GM15510 (cell line): Measurements from ENCODE around the gene APOF.

Source experiments
- POLR2A ChIP-seq: IDR thresholded peaks from 3 replicates; pipeline ENCODE4 v1.6.1; 2011; ENCODE audit warnings: borderline replicate concordance; ENCODE audit not compliant: insufficient read length; ENCODE audit errors: extremely low read depth

Gene APOF, protein sequence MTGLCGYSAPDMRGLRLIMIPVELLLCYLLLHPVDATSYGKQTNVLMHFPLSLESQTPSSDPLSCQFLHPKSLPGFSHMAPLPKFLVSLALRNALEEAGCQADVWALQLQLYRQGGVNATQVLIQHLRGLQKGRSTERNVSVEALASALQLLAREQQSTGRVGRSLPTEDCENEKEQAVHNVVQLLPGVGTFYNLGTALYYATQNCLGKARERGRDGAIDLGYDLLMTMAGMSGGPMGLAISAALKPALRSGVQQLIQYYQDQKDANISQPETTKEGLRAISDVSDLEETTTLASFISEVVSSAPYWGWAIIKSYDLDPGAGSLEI

GRCh38 chr12:56362130-56363059, at the start of gene APOF:
APOF (minus strand) TSS chr12:56362857; CDS start chr12:56362745, 112 bp downstream.
- no peak for TF ChIP-seq POLR2A

DNA sequence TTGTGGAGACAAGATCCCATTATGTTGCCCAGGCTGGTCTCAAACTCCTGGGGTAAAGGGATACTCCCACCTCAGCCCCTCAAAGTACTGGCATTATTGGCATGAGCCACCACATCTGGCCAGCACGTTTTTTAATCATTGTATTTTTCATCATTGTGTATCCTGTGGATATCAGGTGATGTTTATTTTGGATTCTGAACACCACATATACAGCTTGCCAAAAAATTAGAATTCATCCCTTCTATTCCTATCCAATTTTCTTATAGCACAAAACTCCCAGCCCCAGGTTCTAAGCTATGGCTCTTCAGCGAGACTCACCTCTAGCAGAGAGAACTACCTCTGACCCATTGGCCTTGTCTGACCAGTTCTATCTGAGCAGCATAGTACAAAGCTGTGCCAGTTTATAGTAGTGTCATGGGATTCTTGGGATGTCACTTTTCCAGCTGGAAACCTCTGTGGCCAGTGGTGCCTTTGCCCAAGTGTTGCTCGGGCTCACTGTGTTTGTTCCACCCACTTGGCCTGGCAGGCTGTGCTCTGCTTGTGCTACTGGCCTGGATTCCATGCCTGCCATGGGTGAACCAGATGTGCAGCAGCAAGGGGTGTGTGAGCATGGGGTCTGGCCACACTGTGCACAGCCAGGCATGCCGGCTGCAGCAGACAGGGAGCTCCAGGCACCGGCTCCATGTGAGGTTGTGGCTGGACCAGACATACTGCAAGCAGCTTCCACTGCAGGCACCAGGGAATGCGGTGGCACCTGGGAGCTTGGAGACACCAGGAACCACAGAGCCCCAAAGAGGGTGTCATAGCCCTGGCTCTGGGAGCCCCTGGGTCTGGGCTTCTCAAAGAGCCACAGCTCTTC, 49.4 kb upstream of the APOF start:
- TF ChIP-seq POLR2A, result no peak

GRCh38 chr12:56410768-56411167, 48.1 kb upstream of the APOF start:
- no peak for TF ChIP-seq POLR2A

GRCh38 chr12:56408799-56409417, 46.3 kb upstream of the APOF start:
- TF ChIP-seq POLR2A, result no peak

GRCh38 chr12:56398324-56398723, 35.7 kb upstream of the APOF start:
- TF ChIP-seq POLR2A, result no peak

DNA sequence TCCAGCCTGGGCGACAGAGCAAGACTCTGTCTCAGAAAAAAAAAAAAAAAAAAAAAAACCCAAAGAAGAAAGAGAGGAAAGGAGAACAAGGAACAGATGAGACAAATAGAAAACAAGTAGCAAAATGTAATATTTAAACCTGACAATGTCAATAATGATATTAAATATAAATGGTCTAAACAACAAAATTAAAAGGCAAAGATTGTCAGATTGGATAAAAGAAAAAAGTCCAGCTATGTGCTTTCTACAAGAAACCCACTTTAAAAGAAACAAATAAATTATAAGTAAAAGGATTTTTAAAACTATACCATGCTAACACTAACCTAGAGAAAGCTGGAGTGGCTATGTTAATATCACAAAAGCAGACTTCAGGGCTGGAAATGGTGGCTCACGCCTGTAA, 29.7 kb upstream of the APOF start:
- TF ChIP-seq POLR2A, result no peak

GRCh38 chr12:56391721-56392120, 29.1 kb upstream of the APOF start:
- no peak for TF ChIP-seq POLR2A

- no peak for TF ChIP-seq POLR2A
Measured at GRCh38 chr12:56389412-56389811, 26.8 kb upstream of the APOF start.

DNA sequence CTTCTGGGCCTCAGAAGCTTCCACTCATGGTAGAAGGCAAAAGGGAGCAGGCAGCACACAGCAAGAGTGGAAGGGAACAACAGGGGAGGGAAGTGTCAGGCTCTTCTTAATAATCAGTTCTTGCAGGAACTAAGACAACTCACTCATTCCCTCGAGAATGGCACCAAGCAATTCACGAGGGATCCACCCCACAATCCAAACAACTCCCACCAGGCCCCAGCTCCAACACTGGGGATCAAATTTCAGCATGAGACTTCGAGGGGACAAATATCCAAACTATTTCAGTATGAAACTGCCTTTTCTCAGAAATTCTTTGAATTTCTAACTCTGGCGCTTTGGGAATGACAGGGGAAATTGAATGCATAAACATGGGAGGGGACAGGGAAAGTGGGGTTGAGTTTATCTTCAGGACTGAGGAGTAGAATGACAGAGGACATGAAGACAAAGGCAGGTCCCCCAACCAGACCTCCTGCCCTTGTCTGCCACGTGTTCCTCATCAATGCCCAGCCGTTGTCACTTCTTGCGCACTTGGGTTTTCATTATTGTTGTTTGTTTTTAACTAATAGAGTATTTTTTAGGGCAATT, 24.6 kb upstream of the APOF start:
- TF ChIP-seq POLR2A, result no peak

GRCh38 chr12:56385873-56386272, 23.2 kb upstream of the APOF start:
- TF ChIP-seq POLR2A, result no peak

DNA sequence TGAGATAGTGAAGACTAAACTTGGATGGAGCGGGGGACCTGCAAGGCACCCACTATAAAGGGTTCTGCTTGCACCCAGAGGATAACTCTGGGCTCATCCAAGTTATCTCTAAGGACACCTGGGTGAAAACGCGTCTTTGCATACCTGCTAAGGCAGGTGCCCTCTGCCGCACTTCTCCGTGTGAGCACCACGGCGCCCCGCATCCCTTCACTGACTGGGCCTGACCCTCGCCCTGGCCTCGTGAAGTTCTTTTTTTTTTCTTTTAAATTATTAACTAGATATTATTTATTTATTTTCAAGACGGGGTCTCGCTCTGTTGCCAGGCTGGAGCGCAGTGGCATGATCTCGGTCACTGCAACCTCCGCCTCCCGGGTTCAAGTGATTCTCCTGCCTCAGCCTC, 20.0 kb upstream of the APOF start:
- TF ChIP-seq POLR2A, result no peak

DNA sequence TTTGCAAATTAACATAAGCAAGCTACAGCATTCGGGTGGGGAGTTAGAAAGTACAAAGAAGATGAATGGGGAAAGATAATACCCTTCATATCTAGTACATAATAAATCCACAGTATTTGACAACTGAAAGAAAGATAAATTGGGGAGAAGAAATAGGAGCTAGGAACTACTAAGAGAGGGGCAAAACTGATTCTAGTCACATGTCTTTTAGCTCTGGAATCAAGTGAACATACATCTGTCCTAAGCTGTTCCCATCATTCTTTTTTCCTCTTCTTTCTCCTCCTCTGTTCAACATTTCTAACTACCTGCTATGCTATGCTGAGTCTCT, 15.3 kb upstream of the APOF start:
- TF ChIP-seq POLR2A, result no peak

- TF ChIP-seq POLR2A, result no peak
Measured at GRCh38 chr12:56377310-56377988, 14.8 kb upstream of the APOF start.
